ENCODE data around the gene CACNA2D3. TPM values are rescaled to one million over a fixed set of nuclear protein-coding genes. Genes with fewer than 3 reads are reported as not detected.

Gene CACNA2D3
- total RNA-seq, 1 donor from 2014 or later: not detected

GRCh38 chr3:54563501-54564200 is 441.3 kb downstream of the CACNA2D3 start:
- H3K27me3 ChIP-seq: no peaks in the 10 kb centered on the region
- peaks cover 7% of the 10 kb centered on the region for H3K9me3 Mint-ChIP-seq
- H3K79me2 ChIP-seq (ENCODE audit: low read depth): no peaks in the 10 kb centered on the region
- H3K27ac Mint-ChIP-seq: no peak overlapping the region
- peaks cover 5% of the 10 kb centered on the region for H3K27me3 Mint-ChIP-seq (ENCODE audit: insufficient read depth, low read depth)
- H3K36me3 ChIP-seq: no peaks in the 10 kb centered on the region
- peaks cover 2% of the 10 kb centered on the region for H3K4me1 ChIP-seq
- H3K27ac ChIP-seq: no peak overlapping the region
- no peak overlapping the region for H3K4me2 ChIP-seq
- H3K4me1 Mint-ChIP-seq: peaks cover 13% of the 10 kb centered on the region
- no peak overlapping the region for H3K9ac ChIP-seq
- no peaks in the 10 kb centered on the region for H3F3A ChIP-seq (ENCODE audit: low read depth)
- H2AFZ ChIP-seq (replicated peaks): no peak overlapping the region
- TF ChIP-seq EZH2phosphoT487 (IDR thresholded peaks at IDR 0.05) (no peak), EZH2 (IDR thresholded peaks at IDR 0.05) (no peak), CTCF (IDR thresholded peaks at IDR 0.05) (no peak)
- no peak for DNase-seq (ENCODE audit: low spot score)
- H3K4me3 Mint-ChIP-seq: no peak overlapping the region
- H3K36me3 Mint-ChIP-seq: peaks cover 5% of the 10 kb centered on the region
- no peak overlapping the region for H3K4me3 ChIP-seq
- H3K9me3 ChIP-seq (ENCODE audit: low read depth): no peaks in the 10 kb centered on the region
- H4K20me1 ChIP-seq (ENCODE audit: low read depth): no peaks in the 10 kb centered on the region

DNA sequence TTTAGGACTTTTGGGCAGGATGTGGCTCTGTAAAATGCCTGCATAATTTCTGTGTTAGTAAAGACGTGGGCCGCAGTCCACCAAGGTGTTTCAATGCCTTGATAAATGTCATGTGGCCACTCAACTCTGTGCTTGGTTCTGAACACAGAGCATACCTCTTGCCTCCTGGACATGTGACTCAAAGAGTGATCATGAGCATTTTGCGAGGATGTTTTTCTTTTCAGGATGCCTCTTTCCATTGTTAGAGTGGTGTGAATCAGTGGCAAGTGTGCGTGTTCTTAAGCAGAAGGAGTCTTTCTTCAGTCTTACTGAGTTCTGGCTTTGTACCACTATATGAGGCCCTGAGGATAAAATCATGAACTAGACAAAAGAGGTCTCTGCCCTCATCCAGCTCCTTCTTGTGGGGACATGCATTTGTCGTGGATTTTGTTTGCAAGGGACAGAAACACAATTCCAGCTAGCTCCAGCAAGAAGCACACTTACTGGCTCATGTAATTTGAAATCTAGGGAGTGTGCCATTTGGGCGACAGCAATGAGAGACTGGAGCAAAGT is 442.1 kb downstream of the CACNA2D3 start:
- no peak overlapping the region for H3K4me3 Mint-ChIP-seq
- Histone ChIP-seq H4K20me1 (ENCODE audit: low read depth) (no peaks in the 10 kb centered on the region), H3K4me3 (no peak overlapping the region), H2AFZ (replicated peaks) (peak overlapping the region; percentile 34), H3K27me3 (no peaks in the 10 kb centered on the region), H3K79me2 (ENCODE audit: low read depth) (no peaks in the 10 kb centered on the region), H3F3A (ENCODE audit: low read depth) (no peaks in the 10 kb centered on the region), H3K36me3 (no peaks in the 10 kb centered on the region), H3K4me2 (no peak overlapping the region), H3K27ac (no peak overlapping the region), H3K9ac (no peak overlapping the region), H3K9me3 (ENCODE audit: low read depth) (no peaks in the 10 kb centered on the region), H3K4me1 (peaks cover 2% of the 10 kb centered on the region)
- no peak for DNase-seq (ENCODE audit: low spot score)
- H3K36me3 Mint-ChIP-seq: peaks cover 5% of the 10 kb centered on the region
- H3K27me3 Mint-ChIP-seq (ENCODE audit: insufficient read depth, low read depth): peaks cover 4% of the 10 kb centered on the region
- H3K27ac Mint-ChIP-seq: peak overlapping the region; percentile 10
- peaks cover 7% of the 10 kb centered on the region for H3K9me3 Mint-ChIP-seq
- no peak for TF ChIP-seq CTCF (IDR thresholded peaks at IDR 0.05)
- TF ChIP-seq EZH2 (IDR thresholded peaks at IDR 0.05): no peak
- no peak for TF ChIP-seq EZH2phosphoT487 (IDR thresholded peaks at IDR 0.05)
- H3K4me1 Mint-ChIP-seq: peaks cover 13% of the 10 kb centered on the region

GRCh38 chr3:54565956-54566355 is 443.6 kb downstream of the CACNA2D3 start:
- Histone ChIP-seq H3K27me3 (no peaks in the 10 kb centered on the region), H3K4me1 (peaks cover 2% of the 10 kb centered on the region), H3K4me3 (no peak overlapping the region), H3K27ac (no peak overlapping the region), H3K36me3 (no peaks in the 10 kb centered on the region), H2AFZ (replicated peaks) (no peak overlapping the region), H3K4me2 (no peak overlapping the region), H4K20me1 (ENCODE audit: low read depth) (no peaks in the 10 kb centered on the region), H3K9me3 (ENCODE audit: low read depth) (no peaks in the 10 kb centered on the region), H3K79me2 (ENCODE audit: low read depth) (no peaks in the 10 kb centered on the region), H3F3A (ENCODE audit: low read depth) (no peaks in the 10 kb centered on the region), H3K9ac (no peak overlapping the region)
- peaks cover 7% of the 10 kb centered on the region for H3K9me3 Mint-ChIP-seq
- H3K4me1 Mint-ChIP-seq: peaks cover 13% of the 10 kb centered on the region
- peaks cover 5% of the 10 kb centered on the region for H3K36me3 Mint-ChIP-seq
- no peak overlapping the region for H3K4me3 Mint-ChIP-seq
- H3K27me3 Mint-ChIP-seq (ENCODE audit: insufficient read depth, low read depth): peaks cover 2% of the 10 kb centered on the region
- TF ChIP-seq CTCF (IDR thresholded peaks at IDR 0.05) (no peak), EZH2phosphoT487 (IDR thresholded peaks at IDR 0.05) (no peak), EZH2 (IDR thresholded peaks at IDR 0.05) (no peak)
- H3K27ac Mint-ChIP-seq: no peak overlapping the region
- no peak for DNase-seq (ENCODE audit: low spot score)
